WTC11 (cell line): ENCODE results near the gene ORC3.

Experiments
- AR ChIP-seq: fragments of 250-450 bp; sonication (Bioruptor Pico); IDR thresholded peaks from 2 replicates; pipeline ENCODE4 v1.9.0; 2021; ENCODE audit warnings: mild to moderate bottlenecking
- ARID4B ChIP-seq: sonication (generic); formaldehyde crosslinking; IDR thresholded peaks from 2 replicates; pipeline ENCODE4 v1.8.0; 2023; ENCODE audit warnings: missing genetic modification reagents, mild to moderate bottlenecking, borderline replicate concordance
- ETV6 ChIP-seq: sonication (generic); formaldehyde crosslinking; IDR thresholded peaks from 2 replicates; pipeline ENCODE4 v1.8.1; 2022; ENCODE audit warnings: mild to moderate bottlenecking, missing genetic modification reagents
- GRHL2 ChIP-seq: fragments of 250-450 bp; sonication (Bioruptor Pico); IDR thresholded peaks from 2 replicates; pipeline ENCODE4 v1.8.0; 2022; ENCODE audit warnings: mild to moderate bottlenecking, moderate library complexity; ENCODE audit not compliant: insufficient replicate concordance, severe bottlenecking
- IRF2 ChIP-seq: sonication (generic); formaldehyde crosslinking; IDR thresholded peaks from 2 replicates; pipeline ENCODE4 v1.8.0; 2022; ENCODE audit warnings: low read depth, missing genetic modification reagents, borderline replicate concordance
- MAX ChIP-seq: sonication (generic); formaldehyde crosslinking; IDR thresholded peaks from 2 replicates; pipeline ENCODE4 v1.8.0; 2022; ENCODE audit warnings: mild to moderate bottlenecking, missing genetic modification reagents
- NFYB ChIP-seq: sonication (generic); formaldehyde crosslinking; conservative IDR thresholded peaks from 2 replicates; pipeline ENCODE4 v1.8.0; 2022; ENCODE audit warnings: low read depth, missing genetic modification reagents
- SOX15 ChIP-seq: fragments of 250-450 bp; sonication (Bioruptor Pico); IDR thresholded peaks from 2 replicates; pipeline ENCODE4 v1.9.0; 2021; ENCODE audit warnings: mild to moderate bottlenecking
- SP1 ChIP-seq: sonication (generic); formaldehyde crosslinking; conservative IDR thresholded peaks from 2 replicates; pipeline ENCODE4 v1.8.1; 2022; ENCODE audit warnings: missing genetic modification reagents
- ZNF263 ChIP-seq: sonication (generic); formaldehyde crosslinking; IDR thresholded peaks from 2 replicates; pipeline ENCODE4 v1.8.1; 2022; ENCODE audit warnings: low read depth, mild to moderate bottlenecking, moderate library complexity, missing genetic modification reagents
- TF ChIP-seq, protein P1 (sequence below): sonication (generic); formaldehyde crosslinking; IDR thresholded peaks from 2 replicates; pipeline ENCODE4 v1.8.0; 2022; ENCODE audit warnings: missing genetic modification reagents
- TF ChIP-seq, protein P2 (sequence below): fragments of 200-600 bp; IDR thresholded peaks from 2 replicates; pipeline ENCODE4 v1.8.0; 2022; ENCODE audit warnings: antibody characterized with exemption
- TF ChIP-seq, protein P3 (sequence below): sonication (generic); formaldehyde crosslinking; IDR thresholded peaks from 2 replicates; pipeline ENCODE4 v1.8.1; 2022; ENCODE audit warnings: mild to moderate bottlenecking, moderate library complexity, missing genetic modification reagents
- TF ChIP-seq, protein P4 (sequence below): sonication (generic); formaldehyde crosslinking; IDR thresholded peaks from 2 replicates; pipeline ENCODE4 v1.8.1; 2023; ENCODE audit warnings: mild to moderate bottlenecking, missing genetic modification reagents

- TF ChIP-seq IRF2 (CRISPR knock-in tag) (no peak), ETV6 (CRISPR knock-in tag) (no peak), ZNF263 (CRISPR knock-in tag) (no peak), SOX15 (CRISPR knock-in tag) (no peak), GRHL2 (CRISPR knock-in tag) (no peak), NFYB (CRISPR knock-in tag) (no peak), ARID4B (CRISPR knock-in tag) (no peak), SP1 (CRISPR knock-in tag) (no peak), AR (CRISPR knock-in tag) (no peak), MAX (CRISPR knock-in tag) (no peak)
- TF ChIP-seq, protein P1, sequence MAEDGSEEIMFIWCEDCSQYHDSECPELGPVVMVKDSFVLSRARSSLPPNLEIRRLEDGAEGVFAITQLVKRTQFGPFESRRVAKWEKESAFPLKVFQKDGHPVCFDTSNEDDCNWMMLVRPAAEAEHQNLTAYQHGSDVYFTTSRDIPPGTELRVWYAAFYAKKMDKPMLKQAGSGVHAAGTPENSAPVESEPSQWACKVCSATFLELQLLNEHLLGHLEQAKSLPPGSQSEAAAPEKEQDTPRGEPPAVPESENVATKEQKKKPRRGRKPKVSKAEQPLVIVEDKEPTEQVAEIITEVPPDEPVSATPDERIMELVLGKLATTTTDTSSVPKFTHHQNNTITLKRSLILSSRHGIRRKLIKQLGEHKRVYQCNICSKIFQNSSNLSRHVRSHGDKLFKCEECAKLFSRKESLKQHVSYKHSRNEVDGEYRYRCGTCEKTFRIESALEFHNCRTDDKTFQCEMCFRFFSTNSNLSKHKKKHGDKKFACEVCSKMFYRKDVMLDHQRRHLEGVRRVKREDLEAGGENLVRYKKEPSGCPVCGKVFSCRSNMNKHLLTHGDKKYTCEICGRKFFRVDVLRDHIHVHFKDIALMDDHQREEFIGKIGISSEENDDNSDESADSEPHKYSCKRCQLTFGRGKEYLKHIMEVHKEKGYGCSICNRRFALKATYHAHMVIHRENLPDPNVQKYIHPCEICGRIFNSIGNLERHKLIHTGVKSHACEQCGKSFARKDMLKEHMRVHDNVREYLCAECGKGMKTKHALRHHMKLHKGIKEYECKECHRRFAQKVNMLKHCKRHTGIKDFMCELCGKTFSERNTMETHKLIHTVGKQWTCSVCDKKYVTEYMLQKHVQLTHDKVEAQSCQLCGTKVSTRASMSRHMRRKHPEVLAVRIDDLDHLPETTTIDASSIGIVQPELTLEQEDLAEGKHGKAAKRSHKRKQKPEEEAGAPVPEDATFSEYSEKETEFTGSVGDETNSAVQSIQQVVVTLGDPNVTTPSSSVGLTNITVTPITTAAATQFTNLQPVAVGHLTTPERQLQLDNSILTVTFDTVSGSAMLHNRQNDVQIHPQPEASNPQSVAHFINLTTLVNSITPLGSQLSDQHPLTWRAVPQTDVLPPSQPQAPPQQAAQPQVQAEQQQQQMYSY (CRISPR knock-in tag): no peak
- TF ChIP-seq, protein P2, sequence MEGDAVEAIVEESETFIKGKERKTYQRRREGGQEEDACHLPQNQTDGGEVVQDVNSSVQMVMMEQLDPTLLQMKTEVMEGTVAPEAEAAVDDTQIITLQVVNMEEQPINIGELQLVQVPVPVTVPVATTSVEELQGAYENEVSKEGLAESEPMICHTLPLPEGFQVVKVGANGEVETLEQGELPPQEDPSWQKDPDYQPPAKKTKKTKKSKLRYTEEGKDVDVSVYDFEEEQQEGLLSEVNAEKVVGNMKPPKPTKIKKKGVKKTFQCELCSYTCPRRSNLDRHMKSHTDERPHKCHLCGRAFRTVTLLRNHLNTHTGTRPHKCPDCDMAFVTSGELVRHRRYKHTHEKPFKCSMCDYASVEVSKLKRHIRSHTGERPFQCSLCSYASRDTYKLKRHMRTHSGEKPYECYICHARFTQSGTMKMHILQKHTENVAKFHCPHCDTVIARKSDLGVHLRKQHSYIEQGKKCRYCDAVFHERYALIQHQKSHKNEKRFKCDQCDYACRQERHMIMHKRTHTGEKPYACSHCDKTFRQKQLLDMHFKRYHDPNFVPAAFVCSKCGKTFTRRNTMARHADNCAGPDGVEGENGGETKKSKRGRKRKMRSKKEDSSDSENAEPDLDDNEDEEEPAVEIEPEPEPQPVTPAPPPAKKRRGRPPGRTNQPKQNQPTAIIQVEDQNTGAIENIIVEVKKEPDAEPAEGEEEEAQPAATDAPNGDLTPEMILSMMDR: no peak
- TF ChIP-seq, protein P3, sequence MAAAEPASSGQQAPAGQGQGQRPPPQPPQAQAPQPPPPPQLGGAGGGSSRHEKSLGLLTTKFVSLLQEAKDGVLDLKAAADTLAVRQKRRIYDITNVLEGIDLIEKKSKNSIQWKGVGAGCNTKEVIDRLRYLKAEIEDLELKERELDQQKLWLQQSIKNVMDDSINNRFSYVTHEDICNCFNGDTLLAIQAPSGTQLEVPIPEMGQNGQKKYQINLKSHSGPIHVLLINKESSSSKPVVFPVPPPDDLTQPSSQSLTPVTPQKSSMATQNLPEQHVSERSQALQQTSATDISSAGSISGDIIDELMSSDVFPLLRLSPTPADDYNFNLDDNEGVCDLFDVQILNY (CRISPR knock-in tag): no peak
- TF ChIP-seq, protein P4, sequence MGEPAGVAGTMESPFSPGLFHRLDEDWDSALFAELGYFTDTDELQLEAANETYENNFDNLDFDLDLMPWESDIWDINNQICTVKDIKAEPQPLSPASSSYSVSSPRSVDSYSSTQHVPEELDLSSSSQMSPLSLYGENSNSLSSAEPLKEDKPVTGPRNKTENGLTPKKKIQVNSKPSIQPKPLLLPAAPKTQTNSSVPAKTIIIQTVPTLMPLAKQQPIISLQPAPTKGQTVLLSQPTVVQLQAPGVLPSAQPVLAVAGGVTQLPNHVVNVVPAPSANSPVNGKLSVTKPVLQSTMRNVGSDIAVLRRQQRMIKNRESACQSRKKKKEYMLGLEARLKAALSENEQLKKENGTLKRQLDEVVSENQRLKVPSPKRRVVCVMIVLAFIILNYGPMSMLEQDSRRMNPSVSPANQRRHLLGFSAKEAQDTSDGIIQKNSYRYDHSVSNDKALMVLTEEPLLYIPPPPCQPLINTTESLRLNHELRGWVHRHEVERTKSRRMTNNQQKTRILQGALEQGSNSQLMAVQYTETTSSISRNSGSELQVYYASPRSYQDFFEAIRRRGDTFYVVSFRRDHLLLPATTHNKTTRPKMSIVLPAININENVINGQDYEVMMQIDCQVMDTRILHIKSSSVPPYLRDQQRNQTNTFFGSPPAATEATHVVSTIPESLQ (CRISPR knock-in tag): no peak
Measured at GRCh38 chr6:87572883-87573282, 17.1 kb upstream of the ORC3 start.
